Neural progenitor cell (in vitro differentiated cells): ENCODE measurements around the gene CYGB. TPM values are rescaled to one million over a fixed set of nuclear protein-coding genes. Genes with fewer than 3 reads are reported as not detected.

Source experiments
- DNase-seq: peaks from one replicate; pipeline ENCODE4 v3.0.0-alpha.2; 2016; ENCODE audit warnings: low spot score
- H2AFZ ChIP-seq: fragments of 200-600 bp; sonication (generic); replicated peaks from 2 replicates; pipeline ENCODE4 v1.6.1; 2016; ENCODE audit warnings: antibody characterized with exemption
- H3F3A ChIP-seq: fragments of 200-600 bp; sonication (generic); 2 replicates; pipeline ENCODE4 v1.6.1; 2016; ENCODE audit warnings: antibody characterized with exemption, low read depth
- H3K27ac ChIP-seq: fragments of 200-600 bp; sonication (generic); 2 replicates; pipeline ENCODE4 v1.5.1; 2016; ENCODE audit warnings: mild to moderate bottlenecking
- H3K27me3 ChIP-seq: fragments of 200-600 bp; sonication (generic); 2 replicates; pipeline ENCODE4 v1.6.1; 2016; ENCODE audit warnings: mild to moderate bottlenecking, moderate library complexity
- H3K36me3 ChIP-seq: fragments of 200-600 bp; sonication (generic); 2 replicates; pipeline ENCODE4 v1.5.1; 2016
- H3K4me1 ChIP-seq: fragments of 200-600 bp; sonication (generic); 2 replicates; pipeline ENCODE4 v1.6.1; 2016; ENCODE audit warnings: mixed run types
- H3K4me2 ChIP-seq: fragments of 200-600 bp; sonication (generic); 2 replicates; pipeline ENCODE4 v1.6.1; 2016
- H3K4me3 ChIP-seq: fragments of 200-600 bp; sonication (generic); 2 replicates; pipeline ENCODE4 v1.5.1; 2016
- H3K79me2 ChIP-seq: fragments of 200-600 bp; sonication (generic); 2 replicates; pipeline ENCODE4 v1.6.1; 2016; ENCODE audit warnings: low read depth
- H3K9ac ChIP-seq: fragments of 200-600 bp; sonication (generic); 2 replicates; pipeline ENCODE4 v1.6.1; 2016
- H3K9me3 ChIP-seq: fragments of 200-600 bp; sonication (generic); 2 replicates; pipeline ENCODE4 v1.5.1; 2016; ENCODE audit warnings: low read depth
- H4K20me1 ChIP-seq: fragments of 200-600 bp; sonication (generic); 2 replicates; pipeline ENCODE4 v1.6.1; 2016; ENCODE audit warnings: low read depth
- H3K27ac Mint-ChIP-seq: 3 replicates; pipeline ENCODE4 v1.8.0; 2021; ENCODE audit warnings: mixed read lengths
- H3K27me3 Mint-ChIP-seq: 2 replicates; pipeline ENCODE4 v1.8.0; 2022; ENCODE audit warnings: low read depth, mild to moderate bottlenecking, inconsistent platforms, moderate library complexity, mixed read lengths; ENCODE audit not compliant: insufficient read depth
- H3K36me3 Mint-ChIP-seq: 3 replicates; pipeline ENCODE4 v1.8.0; 2021; ENCODE audit warnings: mixed read lengths
- H3K4me1 Mint-ChIP-seq: 3 replicates; pipeline ENCODE4 v1.8.0; 2021; ENCODE audit warnings: mixed read lengths
- H3K4me3 Mint-ChIP-seq: 3 replicates; pipeline ENCODE4 v1.8.0; 2021; ENCODE audit warnings: mild to moderate bottlenecking, moderate library complexity, mixed read lengths
- H3K9me3 Mint-ChIP-seq: 3 replicates; pipeline ENCODE4 v1.8.0; 2020; ENCODE audit warnings: mixed read lengths
- CTCF ChIP-seq: fragments of 200-600 bp; sonication (generic); IDR thresholded peaks from 2 replicates; pipeline ENCODE4 v1.5.1; 2017; ENCODE audit warnings: antibody characterized with exemption, mild to moderate bottlenecking
- EZH2 ChIP-seq: fragments of 200-600 bp; sonication (generic); IDR thresholded peaks from 2 replicates; pipeline ENCODE4 v1.6.1; 2017; ENCODE audit warnings: antibody characterized with exemption, mild to moderate bottlenecking, moderate library complexity
- EZH2phosphoT487 ChIP-seq: fragments of 200-600 bp; sonication (generic); IDR thresholded peaks from 2 replicates; pipeline ENCODE4 v1.6.1; 2017; ENCODE audit warnings: antibody characterized with exemption
- total RNA-seq: library from RNA; depleted of rRNA; stranded (reverse); fragments of >200 nt; gene quantifications from 2 replicates; pipeline ENCODE4 v1.2.3, GENCODE V29; 2015; ENCODE audit warnings: low replicate concordance

CYGB gene
- total RNA-seq, 1 donor from 2014 or later, result not detected

GRCh38 chr17:76553178-76553908 lies 15.8 kb upstream of the CYGB start:
- Histone ChIP-seq H4K20me1 (peaks cover 3% of the 10 kb centered on the region), H3K9me3 (no peaks in the 10 kb centered on the region), H3K4me3 (no peak overlapping the region), H3K27ac (no peak overlapping the region), H3K36me3 (no peaks in the 10 kb centered on the region), H2AFZ (no peak overlapping the region), H3K9ac (no peak overlapping the region), H3K79me2 (peaks cover 8% of the 10 kb centered on the region), H3K4me1 (peaks cover 11% of the 10 kb centered on the region), H3F3A (peaks cover 5% of the 10 kb centered on the region), H3K4me2 (no peak overlapping the region), H3K27me3 (no peaks in the 10 kb centered on the region)
- Mint-ChIP-seq H3K27ac (no peak overlapping the region), H3K9me3 (no peaks in the 10 kb centered on the region), H3K4me1 (peaks cover 18% of the 10 kb centered on the region), H3K36me3 (peaks cover 3% of the 10 kb centered on the region), H3K4me3 (no peak overlapping the region), H3K27me3 (no peaks in the 10 kb centered on the region)
- DNase-seq, result no peak
- no peak for TF ChIP-seq CTCF
- TF ChIP-seq EZH2, result no peak
- no peak for TF ChIP-seq EZH2phosphoT487

DNA sequence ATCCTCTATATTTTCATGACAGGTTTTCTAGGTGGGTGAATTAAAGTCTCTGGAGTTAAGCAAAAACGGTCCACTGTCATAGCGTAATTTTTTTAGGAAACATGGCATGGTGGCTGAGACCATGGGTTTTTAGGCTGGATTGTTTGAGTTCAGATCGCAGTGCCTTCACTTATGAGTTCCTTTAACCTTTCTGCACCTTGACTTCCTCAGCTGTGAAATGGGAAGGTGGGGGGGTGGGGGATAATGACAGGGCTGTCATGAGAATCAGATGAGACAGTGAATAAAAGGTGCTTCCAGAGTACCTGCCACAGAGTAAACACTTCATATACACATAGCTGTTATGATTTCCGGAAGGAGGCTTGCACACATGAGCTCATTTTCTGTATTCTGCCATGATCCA lies 14.2 kb upstream of the CYGB start:
- TF ChIP-seq EZH2 (no peak), EZH2phosphoT487 (no peak), CTCF (no peak)
- DNase-seq, result no peak
- H3K27me3 ChIP-seq, result no peaks in the 10 kb centered on the region
- Mint-ChIP-seq H3K9me3 (no peaks in the 10 kb centered on the region), H3K27me3 (no peaks in the 10 kb centered on the region), H3K4me1 (peaks cover 8% of the 10 kb centered on the region), H3K36me3 (no peaks in the 10 kb centered on the region), H3K27ac (no peak overlapping the region), H3K4me3 (no peak overlapping the region)
- H3K27ac ChIP-seq, result no peak overlapping the region
- no peaks in the 10 kb centered on the region for H4K20me1 ChIP-seq
- no peaks in the 10 kb centered on the region for H3K79me2 ChIP-seq
- no peak overlapping the region for H2AFZ ChIP-seq
- no peak overlapping the region for H3K9ac ChIP-seq
- H3K4me3 ChIP-seq, result no peak overlapping the region
- no peaks in the 10 kb centered on the region for H3K9me3 ChIP-seq
- no peaks in the 10 kb centered on the region for H3K36me3 ChIP-seq
- peaks cover 13% of the 10 kb centered on the region for H3F3A ChIP-seq
- peaks cover 11% of the 10 kb centered on the region for H3K4me1 ChIP-seq
- H3K4me2 ChIP-seq, result no peak overlapping the region

DNA sequence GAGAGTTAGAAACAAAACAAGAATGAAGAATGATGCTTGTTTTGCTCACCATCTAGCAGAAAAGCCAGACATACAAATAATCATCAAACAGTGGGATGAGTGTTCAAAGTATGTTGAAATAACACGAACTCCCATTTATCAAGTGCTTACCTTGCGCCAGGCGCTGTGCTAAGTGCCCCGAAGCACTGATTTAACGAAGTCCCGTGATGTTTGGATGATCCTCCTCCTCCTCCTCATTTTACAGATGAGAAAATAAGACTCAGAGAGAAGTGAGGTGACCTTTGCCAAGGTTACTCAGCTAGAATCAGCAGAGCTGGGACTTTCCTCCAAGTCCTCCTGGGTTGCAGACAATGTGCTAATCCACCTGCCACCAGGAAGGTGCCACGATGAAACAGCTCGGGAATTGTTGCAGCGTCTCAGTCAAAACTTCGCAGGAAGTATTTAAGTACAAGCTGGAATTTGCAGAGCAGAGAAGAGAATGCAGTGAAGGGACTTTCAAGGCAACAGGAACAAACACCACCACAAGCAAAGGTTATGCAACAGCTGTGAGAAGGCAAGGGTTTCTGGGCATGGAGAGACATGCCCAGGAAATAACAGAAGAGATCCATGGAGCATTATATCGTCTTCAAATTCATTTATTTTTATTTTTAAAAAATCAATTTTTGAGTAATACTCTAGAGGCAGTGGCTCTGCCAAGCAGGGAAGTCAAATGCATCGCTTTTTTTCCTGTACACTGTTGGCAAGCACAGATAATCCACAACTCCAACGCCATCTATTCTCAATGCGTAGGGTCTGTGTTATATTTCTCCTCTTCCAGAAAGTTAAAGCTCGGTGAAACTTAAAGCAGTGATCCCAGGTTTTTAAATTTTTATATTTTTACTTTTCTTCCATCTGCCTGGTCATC lies 13.5 kb upstream of the CYGB start:
- Histone ChIP-seq H3K9ac (no peak overlapping the region), H4K20me1 (no peaks in the 10 kb centered on the region), H3K27me3 (peaks cover under 1% of the 10 kb centered on the region), H3K79me2 (no peaks in the 10 kb centered on the region), H3F3A (peaks cover 13% of the 10 kb centered on the region), H3K27ac (no peak overlapping the region), H3K36me3 (no peaks in the 10 kb centered on the region), H2AFZ (no peak overlapping the region), H3K4me1 (peaks cover 11% of the 10 kb centered on the region), H3K4me3 (no peak overlapping the region), H3K4me2 (no peak overlapping the region), H3K9me3 (no peaks in the 10 kb centered on the region)
- Mint-ChIP-seq H3K4me3 (no peak overlapping the region), H3K9me3 (no peaks in the 10 kb centered on the region), H3K36me3 (no peaks in the 10 kb centered on the region), H3K4me1 (peaks cover 8% of the 10 kb centered on the region), H3K27ac (peak overlapping the region; percentile 62), H3K27me3 (peaks cover under 1% of the 10 kb centered on the region)
- TF ChIP-seq EZH2 (no peak), EZH2phosphoT487 (no peak), CTCF (no peak)
- no peak for DNase-seq
